HAP-1 (cell line): Measurements from ENCODE around the gene ZNF319.
A peak's percentile ranks its signal among the peaks of the same experiment; 100 is the strongest.
"Not testable (repeated sequence)": the region's sequence is repeated elsewhere in the genome, so short reads cannot be mapped to it uniquely, and the experiment has no call there.

Experiments used
- DNase-seq, 2 experiments: peaks; one replicate each; pipeline ENCODE4 v3.0.0-alpha.2; 2016 to 2020; ENCODE audit warnings: low spot score in 2 of 2
- H3K27me3 ChIP-seq: fragments of 250-450 bp; sonication (Bioruptor Pico); 2 replicates; pipeline ENCODE4 v1.5.1; 2020; ENCODE audit warnings: low read depth, mild to moderate bottlenecking, moderate library complexity
- H3K36me3 ChIP-seq: fragments of 250-450 bp; sonication (Bioruptor Pico); replicated peaks from 2 replicates; pipeline ENCODE4 v1.5.1; 2020; ENCODE audit warnings: mild to moderate bottlenecking
- H3K4me1 ChIP-seq: fragments of 250-450 bp; sonication (Bioruptor Pico); 2 replicates; pipeline ENCODE4 v1.5.1; 2020; ENCODE audit warnings: mild to moderate bottlenecking
- H3K4me3 ChIP-seq: fragments of 250-450 bp; sonication (Bioruptor Pico); 2 replicates; pipeline ENCODE4 v1.5.1; 2020; ENCODE audit warnings: mild to moderate bottlenecking, moderate library complexity
- H3K9me3 ChIP-seq: fragments of 250-450 bp; sonication (Bioruptor Pico); 2 replicates; pipeline ENCODE4 v1.5.1; 2020; ENCODE audit warnings: mild to moderate bottlenecking, moderate library complexity
- in situ Hi-C: fragments of 300-500 bp; cut with MboI; formaldehyde crosslinking; loops from 3 replicates; pipeline ENCODE4 v1.14.3; 2020; ENCODE audit warnings: low sequenced_read_pairs, inconsistent platforms, mixed read lengths

The ZNF319 gene

DNA sequence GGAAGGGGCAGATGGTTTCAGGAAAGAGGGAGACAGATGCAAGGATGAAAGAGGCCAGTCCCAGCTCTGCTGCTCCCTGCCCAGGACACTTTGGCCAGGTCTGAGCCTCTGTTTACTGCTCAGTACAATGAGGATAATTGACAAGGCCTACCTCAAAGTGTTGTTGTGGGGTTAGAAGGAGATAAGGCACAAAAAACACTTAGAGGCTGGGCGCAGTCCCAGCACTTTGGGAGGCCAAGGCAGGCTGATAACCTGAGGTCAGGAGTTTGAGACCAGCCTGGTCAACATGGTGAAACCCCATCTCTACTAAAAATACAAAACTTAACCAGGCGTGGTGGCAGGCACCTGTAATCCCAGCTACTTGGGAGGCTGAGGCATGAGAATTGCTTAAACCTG, 22.4 kb downstream of the ZNF319 start:
- H3K9me3 ChIP-seq, H3K4me3 ChIP-seq, H3K36me3 ChIP-seq, in situ Hi-C loops, H3K4me1 ChIP-seq, DNase-seq, H3K27me3 ChIP-seq: not testable (repeated sequence)

DNA sequence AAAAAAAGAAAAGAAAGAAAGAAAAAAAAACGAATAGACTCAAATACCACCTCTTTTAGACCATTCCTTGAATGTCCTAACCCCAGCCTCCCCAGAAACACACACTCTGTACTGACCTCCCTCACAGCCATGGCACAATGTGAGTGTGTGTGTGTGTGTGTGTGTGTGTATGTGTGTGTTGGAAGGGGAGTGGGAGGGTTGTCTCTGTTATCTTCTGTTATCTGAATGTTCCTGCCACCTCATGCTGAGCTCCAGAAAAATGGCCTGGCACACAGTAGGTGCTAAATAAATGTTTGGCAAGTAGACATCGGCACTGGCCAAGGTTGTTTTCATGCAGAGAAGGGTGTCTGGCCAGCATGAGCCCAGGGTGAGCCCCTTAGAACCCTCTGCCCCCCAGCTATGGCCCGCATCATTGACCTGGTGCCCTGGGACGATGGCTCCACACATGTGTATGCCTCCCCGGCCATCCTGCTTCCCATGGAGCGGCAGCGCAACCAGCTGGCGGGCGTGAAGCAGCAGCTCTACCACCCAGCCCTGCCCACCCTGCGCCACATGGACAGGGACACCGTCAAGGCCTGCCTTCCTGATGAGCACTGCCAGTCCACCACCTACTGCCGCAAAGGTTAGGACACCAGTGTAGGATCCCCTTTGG, 22.9 kb downstream of the ZNF319 start:
- in situ Hi-C loops, result no loop called here
- no peaks in the 10 kb centered on the region for H3K4me1 ChIP-seq
- H3K36me3 ChIP-seq, result no peaks in the 10 kb centered on the region
- no peak overlapping the region for H3K4me3 ChIP-seq
- H3K27me3 ChIP-seq, result no peaks in the 10 kb centered on the region
- DNase-seq, result no peak
- no peaks in the 10 kb centered on the region for H3K9me3 ChIP-seq

DNA sequence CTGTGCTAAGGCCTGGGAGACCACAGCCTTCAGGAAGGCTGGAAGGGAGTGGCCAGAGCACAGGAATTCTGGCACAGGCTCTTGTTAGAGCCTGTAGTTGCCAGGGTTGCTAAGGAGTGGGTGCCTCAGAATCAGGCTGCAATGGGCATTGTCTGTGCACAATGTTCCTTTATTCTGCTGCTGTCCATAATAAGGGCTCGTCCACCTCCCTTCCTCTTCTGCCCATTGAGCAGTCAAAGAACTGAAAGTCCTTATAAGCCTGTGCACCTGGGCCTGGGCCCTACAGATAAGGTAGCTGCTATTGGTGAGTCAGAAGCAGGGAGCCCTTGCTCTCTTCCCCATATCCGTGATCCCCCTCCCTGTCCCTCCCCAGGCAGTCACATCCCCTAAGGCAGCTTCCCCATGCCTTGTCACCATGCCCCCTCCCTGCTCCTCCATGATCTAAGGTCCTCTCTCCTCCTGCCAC, 24.1 kb downstream of the ZNF319 start:
- no peak overlapping the region for H3K4me3 ChIP-seq
- DNase-seq, result peak in 1 of 2 experiments; percentile 18
- no peaks in the 10 kb centered on the region for H3K4me1 ChIP-seq
- in situ Hi-C loops, result no loop called here
- H3K9me3 ChIP-seq, result no peaks in the 10 kb centered on the region
- H3K27me3 ChIP-seq, result no peaks in the 10 kb centered on the region
- no peaks in the 10 kb centered on the region for H3K36me3 ChIP-seq

DNA sequence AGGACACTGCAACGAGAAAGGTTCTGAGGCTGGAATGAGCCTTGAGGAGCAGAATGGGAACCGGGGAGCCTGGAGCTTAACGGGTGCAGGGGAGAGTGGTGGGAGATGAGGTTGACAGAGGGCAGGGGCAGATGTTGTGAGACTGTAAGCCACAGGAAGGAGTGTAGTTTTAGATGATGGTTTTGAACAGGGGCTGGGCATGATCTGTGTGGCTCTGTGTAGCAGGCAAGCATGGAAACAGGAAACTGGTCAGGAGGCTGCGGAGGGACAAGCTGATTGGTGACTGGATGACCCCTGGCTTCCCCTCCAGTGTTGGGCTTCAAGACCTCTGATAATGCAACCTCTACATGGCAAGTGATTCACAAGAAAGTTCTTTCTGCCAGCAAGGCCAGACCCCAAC, 28.2 kb downstream of the ZNF319 start:
- no peaks in the 10 kb centered on the region for H3K36me3 ChIP-seq
- no peaks in the 10 kb centered on the region for H3K4me1 ChIP-seq
- DNase-seq, result no peak
- H3K4me3 ChIP-seq, result no peak overlapping the region
- H3K27me3 ChIP-seq, result no peaks in the 10 kb centered on the region
- in situ Hi-C loops, result no loop called here
- no peaks in the 10 kb centered on the region for H3K9me3 ChIP-seq

DNA sequence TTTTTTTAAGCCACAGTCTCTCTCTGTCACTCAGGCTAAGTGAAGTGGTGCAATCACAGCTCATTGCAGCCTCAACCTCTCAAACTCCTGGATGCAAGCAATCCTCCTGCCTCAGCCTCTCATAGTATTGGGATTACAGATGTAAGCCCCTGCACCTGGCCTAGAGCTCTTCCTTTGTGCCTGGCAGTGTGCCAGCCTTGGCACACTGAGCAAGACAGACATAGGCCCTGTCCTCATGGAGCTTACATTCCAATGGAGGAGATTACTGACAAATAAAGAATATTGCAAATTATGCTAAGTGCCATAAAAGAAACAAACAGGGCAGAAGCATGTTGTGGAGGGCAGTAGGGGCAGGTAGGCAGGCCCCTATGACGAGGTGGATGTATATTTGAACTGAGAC, 28.6 kb downstream of the ZNF319 start:
- no peaks in the 10 kb centered on the region for H3K27me3 ChIP-seq
- no peak overlapping the region for H3K4me3 ChIP-seq
- H3K9me3 ChIP-seq, result no peaks in the 10 kb centered on the region
- in situ Hi-C loops, result no loop called here
- no peaks in the 10 kb centered on the region for H3K36me3 ChIP-seq
- DNase-seq, result no peak
- H3K4me1 ChIP-seq, result no peaks in the 10 kb centered on the region

DNA sequence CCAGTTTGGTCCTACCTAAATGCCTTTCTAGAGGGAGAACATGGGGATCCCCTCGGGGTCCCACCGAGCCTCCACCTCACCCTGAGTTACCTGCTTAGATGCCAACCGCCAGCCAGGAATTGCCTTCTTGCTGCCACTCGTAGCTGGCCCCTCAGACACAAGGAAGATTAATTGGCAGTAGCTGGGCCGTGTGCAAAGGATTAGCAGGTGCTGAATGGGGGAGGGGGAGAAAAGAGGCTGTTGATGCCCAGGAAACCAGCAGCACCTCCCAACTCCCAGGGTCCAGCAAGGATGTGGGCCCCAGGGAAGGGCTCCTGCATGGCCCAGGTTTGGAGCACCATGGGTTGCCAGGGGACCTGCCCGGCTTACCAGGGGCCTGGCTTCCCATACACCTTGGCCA, 29.5 kb downstream of the ZNF319 start, which contains the start of gene CNGB1:
Gene CNGB1 (minus strand): TSS at position 159 of the 400 bp plus-strand sequence. CDS start 3,842 bp downstream, outside the sequence.
- Histone ChIP-seq H3K27me3 (no peaks in the 10 kb centered on the region), H3K9me3 (no peaks in the 10 kb centered on the region), H3K36me3 (no peaks in the 10 kb centered on the region), H3K4me1 (no peaks in the 10 kb centered on the region), H3K4me3 (no peak within 1 kb of the TSS)
- DNase-seq, result no peak
- in situ Hi-C loops, result no loop called here

DNA sequence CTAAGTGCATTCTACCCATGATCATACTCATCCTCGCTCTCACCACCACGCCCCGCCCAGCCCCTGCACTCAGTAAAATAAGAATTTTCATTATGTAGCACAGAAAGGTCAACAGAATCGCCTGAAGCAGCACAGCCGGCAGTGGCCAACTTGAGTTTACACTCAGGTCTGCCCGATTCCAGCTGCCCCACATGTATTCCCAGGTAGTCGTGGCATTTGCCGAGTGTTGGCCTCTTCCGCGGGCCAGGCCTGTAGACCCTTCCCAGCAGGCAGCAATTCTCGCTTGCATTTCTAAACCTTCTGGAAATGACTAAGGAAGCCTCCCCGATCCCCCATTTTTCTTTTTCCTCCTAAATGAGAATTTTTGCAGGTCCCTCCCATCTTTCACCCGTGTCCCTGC, 30.2 kb downstream of the ZNF319 start:
- H3K36me3 ChIP-seq, result no peaks in the 10 kb centered on the region
- H3K4me3 ChIP-seq, result no peak overlapping the region
- H3K9me3 ChIP-seq, result no peaks in the 10 kb centered on the region
- in situ Hi-C loops, result no loop called here
- DNase-seq, result no peak
- no peaks in the 10 kb centered on the region for H3K4me1 ChIP-seq
- no peaks in the 10 kb centered on the region for H3K27me3 ChIP-seq

DNA sequence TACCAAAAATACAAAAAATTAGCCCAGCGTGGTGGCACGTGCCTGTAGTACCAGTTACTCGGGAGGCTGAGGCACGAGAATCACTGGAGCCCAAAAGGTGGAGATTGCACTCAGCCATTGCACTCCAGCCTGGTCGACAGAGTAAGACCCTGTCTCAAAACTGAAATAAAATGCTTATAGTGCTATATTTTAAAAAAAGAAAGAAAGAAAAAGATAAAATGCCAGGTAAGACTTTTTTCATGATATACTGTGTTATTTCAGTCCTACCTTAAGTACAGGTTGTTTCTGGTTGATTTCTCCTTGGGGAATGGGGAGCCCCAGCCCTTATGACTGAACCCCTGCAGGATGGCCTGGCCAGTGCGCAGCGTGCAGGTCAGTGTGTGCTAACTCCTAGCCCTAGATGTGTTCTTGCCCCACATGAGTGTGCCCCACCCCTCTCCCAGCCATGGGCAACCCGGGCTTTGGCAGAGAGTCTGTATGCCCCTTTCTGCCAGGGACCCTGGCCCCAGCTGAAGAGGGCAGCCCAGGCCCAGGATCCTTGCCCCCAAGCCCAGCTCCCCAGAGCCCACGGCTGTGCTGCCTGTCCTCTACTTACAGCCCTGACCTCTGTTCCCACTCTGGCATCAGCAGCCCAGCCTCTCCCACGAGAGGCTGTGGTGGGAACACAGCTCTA, 30.9 kb downstream of the ZNF319 start:
- no peaks in the 10 kb centered on the region for H3K9me3 ChIP-seq
- in situ Hi-C loops, result no loop called here
- no peaks in the 10 kb centered on the region for H3K36me3 ChIP-seq
- H3K27me3 ChIP-seq, result no peaks in the 10 kb centered on the region
- no peak for DNase-seq
- H3K4me3 ChIP-seq, result no peak overlapping the region
- no peaks in the 10 kb centered on the region for H3K4me1 ChIP-seq

DNA sequence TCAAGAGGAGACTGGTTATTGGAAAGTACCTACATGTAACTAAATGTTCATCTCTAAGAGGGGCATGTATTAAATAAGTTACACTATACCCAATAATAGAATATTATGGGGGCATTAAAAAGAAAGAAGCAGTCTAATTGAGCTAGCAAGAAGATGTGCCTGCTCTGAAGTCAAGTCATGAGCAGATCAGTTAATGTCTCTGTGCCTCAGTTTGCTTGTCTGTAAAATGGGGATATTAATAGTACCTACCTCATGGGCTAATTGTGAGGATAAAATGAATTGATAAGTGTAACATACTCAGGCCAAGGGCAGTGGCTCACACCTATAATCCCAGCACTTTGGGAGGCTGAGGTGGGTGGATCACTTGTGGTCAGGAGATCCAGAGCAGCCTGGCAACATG, 32.6 kb downstream of the ZNF319 start:
- no peaks in the 10 kb centered on the region for H3K27me3 ChIP-seq
- in situ Hi-C loops, result no loop called here
- DNase-seq, result no peak
- no peaks in the 10 kb centered on the region for H3K4me1 ChIP-seq
- no peaks in the 10 kb centered on the region for H3K9me3 ChIP-seq
- no peaks in the 10 kb centered on the region for H3K36me3 ChIP-seq
- H3K4me3 ChIP-seq, result no peak overlapping the region

DNA sequence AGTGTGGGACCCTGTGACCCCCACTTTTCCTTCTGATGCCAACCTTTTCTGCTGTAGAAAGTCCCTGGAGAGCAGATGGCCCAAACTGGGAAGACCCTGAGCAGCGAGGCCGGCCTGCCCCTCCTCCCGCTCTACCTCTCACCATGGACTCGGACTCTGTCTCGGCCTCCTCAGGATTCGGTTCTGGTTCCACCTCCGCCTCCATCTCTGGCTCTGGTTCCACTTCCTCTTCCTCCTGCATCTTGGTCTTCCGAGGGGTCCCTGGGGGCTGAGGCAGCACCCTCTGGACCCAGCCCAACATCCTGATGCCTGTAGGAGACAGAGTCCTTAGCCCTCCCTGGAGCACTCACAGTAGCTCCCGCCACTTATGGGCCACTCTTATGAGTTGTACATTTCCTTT, 33.5 kb downstream of the ZNF319 start:
- in situ Hi-C loops, result no loop called here

DNA sequence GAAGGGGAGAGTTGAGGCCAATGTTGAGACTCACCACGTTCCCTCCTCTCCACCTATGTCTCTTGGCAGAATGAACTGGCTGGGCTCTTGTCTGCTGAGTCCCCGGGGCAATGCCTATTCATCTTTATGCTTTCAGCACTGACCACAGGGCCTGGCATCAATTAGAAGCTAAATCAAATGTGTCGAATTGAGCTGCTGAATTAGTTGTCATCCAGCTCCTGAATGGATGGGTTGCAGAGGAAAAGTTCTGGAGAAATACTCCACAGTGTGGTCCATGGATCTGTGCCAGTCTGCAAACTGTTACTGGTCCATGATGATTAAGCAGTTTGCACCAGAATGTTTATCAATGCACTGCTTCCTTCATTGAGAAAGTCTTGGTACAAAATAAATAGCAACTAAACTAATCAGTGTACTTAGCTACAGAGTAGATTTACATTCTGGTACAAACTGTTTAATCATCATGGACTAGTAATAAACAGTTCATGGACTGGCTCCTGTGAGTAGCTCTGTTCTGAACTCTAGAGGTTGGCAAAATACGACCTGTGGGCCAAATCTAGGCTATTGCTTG, 34.2 kb downstream of the ZNF319 start:
- H3K9me3 ChIP-seq, result no peaks in the 10 kb centered on the region
- H3K4me3 ChIP-seq, result no peak overlapping the region
- no peak for DNase-seq
- no peaks in the 10 kb centered on the region for H3K36me3 ChIP-seq
- H3K4me1 ChIP-seq, result no peaks in the 10 kb centered on the region
- in situ Hi-C loops, result no loop called here
- H3K27me3 ChIP-seq, result no peaks in the 10 kb centered on the region

More for the DNA sequence above, 33.5 kb downstream of the ZNF319 start:
- DNase-seq, result no peak
- no peaks in the 10 kb centered on the region for H3K27me3 ChIP-seq
- H3K36me3 ChIP-seq, result no peaks in the 10 kb centered on the region
- H3K4me3 ChIP-seq, result no peak overlapping the region
- no peaks in the 10 kb centered on the region for H3K9me3 ChIP-seq
- no peaks in the 10 kb centered on the region for H3K4me1 ChIP-seq

DNA sequence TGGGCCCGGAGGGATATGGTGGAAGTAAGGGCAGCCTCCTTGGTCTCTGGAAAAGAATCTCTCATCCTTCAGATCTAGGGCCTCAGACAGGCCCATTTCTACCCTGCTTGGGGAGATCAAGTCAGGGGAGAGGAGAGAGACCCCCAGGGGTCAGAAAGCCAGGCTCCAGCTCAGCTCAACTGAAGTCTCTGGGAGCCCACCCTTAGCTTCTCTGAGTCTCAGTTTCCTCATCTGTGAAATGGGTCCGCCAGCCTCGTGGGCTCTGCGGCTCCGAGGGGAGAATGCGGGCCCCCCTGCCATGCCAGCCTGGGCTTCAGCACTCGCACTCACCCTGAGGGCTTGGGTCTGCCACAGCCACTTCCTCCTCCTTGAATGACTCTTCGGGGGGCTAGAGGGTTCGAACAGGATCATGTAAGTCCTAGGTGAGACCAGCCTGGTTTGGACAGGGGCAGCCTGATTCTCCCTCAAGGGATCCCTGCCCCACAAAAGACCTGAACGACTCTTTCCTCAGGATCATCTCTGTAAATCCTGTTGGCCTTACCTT, 36.2 kb downstream of the ZNF319 start:
- no peaks in the 10 kb centered on the region for H3K4me1 ChIP-seq

DNA sequence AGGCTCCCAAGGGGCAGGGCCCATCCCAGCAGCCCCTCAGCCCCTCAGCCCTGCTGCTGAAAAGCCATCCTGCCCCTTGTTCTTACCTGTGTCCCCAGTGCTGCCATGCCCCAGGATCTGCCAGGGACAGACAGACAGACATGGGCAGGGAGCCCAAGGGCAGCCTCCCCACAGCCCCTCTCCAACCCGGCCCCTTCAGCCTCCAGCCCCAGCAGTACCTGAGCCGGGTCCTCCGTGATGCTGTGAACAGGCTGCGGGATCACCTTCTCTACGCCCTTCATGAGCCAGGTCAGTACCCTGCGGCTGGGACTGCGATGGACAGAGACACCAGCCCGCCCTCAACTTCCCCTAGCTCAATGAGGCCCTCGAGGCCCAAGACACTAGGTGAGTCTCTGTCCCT, 37.7 kb downstream of the ZNF319 start:
- no peaks in the 10 kb centered on the region for H3K27me3 ChIP-seq
- no peak overlapping the region for H3K4me3 ChIP-seq
- no peaks in the 10 kb centered on the region; the same call in 1 of the 2 replicates for H3K4me1 ChIP-seq
- DNase-seq, result no peak
- in situ Hi-C loops, result no loop called here
- H3K9me3 ChIP-seq, result no peaks in the 10 kb centered on the region
- H3K36me3 ChIP-seq, result no peaks in the 10 kb centered on the region

More for the DNA sequence above, 36.2 kb downstream of the ZNF319 start:
- no peak for DNase-seq
- Histone ChIP-seq H3K4me3 (no peak overlapping the region), H3K36me3 (no peaks in the 10 kb centered on the region), H3K9me3 (no peaks in the 10 kb centered on the region), H3K27me3 (no peaks in the 10 kb centered on the region)
- in situ Hi-C loops, result no loop called here

DNA sequence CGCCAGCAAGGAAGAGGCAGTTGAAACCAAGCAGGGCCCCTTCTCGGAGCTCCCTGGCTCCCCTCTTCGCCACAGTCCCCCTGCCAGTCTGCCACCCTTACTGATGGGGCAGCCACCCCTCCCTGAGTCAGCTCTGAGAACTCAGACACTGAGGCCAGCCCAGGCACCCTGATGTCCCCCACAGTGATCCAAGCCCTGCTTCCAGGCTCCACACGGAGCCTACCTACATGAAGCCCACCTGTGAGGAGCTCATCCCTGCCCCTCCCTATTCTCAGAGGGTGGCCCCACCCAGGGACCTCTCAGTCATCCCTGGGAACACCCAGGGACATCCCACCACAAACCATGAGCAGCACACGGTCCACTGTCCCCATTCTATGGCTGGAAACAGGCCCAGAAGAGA, 38.4 kb downstream of the ZNF319 start:
- no peaks in the 10 kb centered on the region; the same call in 1 of the 2 replicates for H3K4me1 ChIP-seq
- H3K4me3 ChIP-seq, result no peak overlapping the region
- no peaks in the 10 kb centered on the region for H3K36me3 ChIP-seq
- no peaks in the 10 kb centered on the region for H3K9me3 ChIP-seq
- H3K27me3 ChIP-seq, result no peaks in the 10 kb centered on the region
- no peak for DNase-seq
- in situ Hi-C loops, result no loop called here
